Neural cell (in vitro differentiated cells): Measurements from ENCODE around the gene NOC2L. TPM values are rescaled to one million over a fixed set of nuclear protein-coding genes. Genes with fewer than 3 reads are reported as not detected.

Experiments
- H2AFZ ChIP-seq: fragments of 200-600, 300-800 bp; sonication (generic), shearing (Covaris generic); 2 replicates; pipeline ENCODE4 v1.6.0; 2014; ENCODE audit warnings: low read depth, mild to moderate bottlenecking, antibody characterized with exemption, low read length, moderate library complexity
- H3F3A ChIP-seq: fragments of 200-600 bp; shearing (Covaris generic); 2 replicates; pipeline ENCODE4 v1.6.1; 2016; ENCODE audit warnings: mild to moderate bottlenecking, moderate library complexity, mixed read lengths, antibody characterized with exemption, low read length; ENCODE audit not compliant: insufficient read depth, poor library complexity, severe bottlenecking
- H3K27ac ChIP-seq: fragments of 200-600, 300-800 bp; sonication (generic), shearing (Covaris generic); 2 replicates; pipeline ENCODE4 v1.5.1; 2014; ENCODE audit warnings: mild to moderate bottlenecking, low read length, moderate library complexity
- H3K27me3 ChIP-seq: fragments of 300-800, 200-600 bp; sonication (generic), shearing (Covaris generic); 2 replicates; pipeline ENCODE4 v1.6.0; 2014; ENCODE audit warnings: mild to moderate bottlenecking, low read depth, low read length, moderate library complexity; ENCODE audit not compliant: insufficient read depth
- H3K36me3 ChIP-seq: fragments of 300-800, 200-600 bp; sonication (generic), shearing (Covaris generic); 2 replicates; pipeline ENCODE4 v1.5.1; 2014; ENCODE audit warnings: mild to moderate bottlenecking, antibody characterized with exemption, low read length, moderate library complexity; ENCODE audit not compliant: insufficient read depth
- H3K4me2 ChIP-seq: fragments of 300-800, 200-600 bp; sonication (generic), shearing (Covaris generic); 2 replicates; pipeline ENCODE4 v1.6.0; 2014; ENCODE audit warnings: mild to moderate bottlenecking, low read length
- H3K4me3 ChIP-seq: fragments of 300-800, 200-600 bp; sonication (generic), shearing (Covaris generic); 2 replicates; pipeline ENCODE4 v1.5.1; 2014; ENCODE audit warnings: mild to moderate bottlenecking, low read length, moderate library complexity
- H3K79me2 ChIP-seq: fragments of 200-600 bp; shearing (Covaris generic); replicated peaks from 2 replicates; pipeline ENCODE4 v1.6.0; 2014; ENCODE audit warnings: mild to moderate bottlenecking, low read length, moderate library complexity; ENCODE audit not compliant: insufficient read depth
- H3K9ac ChIP-seq: fragments of 300-800, 200-600 bp; sonication (generic), shearing (Covaris generic); 2 replicates; pipeline ENCODE4 v1.6.1; 2016; ENCODE audit warnings: mild to moderate bottlenecking, low read length, mixed read lengths
- H3K9me2 ChIP-seq: fragments of 200-600 bp; shearing (Covaris generic); 2 replicates; pipeline ENCODE4 v1.6.1; 2016; ENCODE audit warnings: mild to moderate bottlenecking, low read length, mixed read lengths; ENCODE audit not compliant: insufficient read depth
- H3K9me3 ChIP-seq: fragments of 200-600, 300-800 bp; sonication (generic), shearing (Covaris generic); 2 replicates; pipeline ENCODE4 v1.6.1; 2016; ENCODE audit warnings: mild to moderate bottlenecking, mixed run types, low read length, moderate library complexity, mixed read lengths
- H4K20me1 ChIP-seq: fragments of 200-600 bp; shearing (Covaris generic); 2 replicates; pipeline ENCODE4 v1.6.1; 2016; ENCODE audit warnings: mild to moderate bottlenecking, mixed run types; ENCODE audit not compliant: insufficient read depth
- EP300 ChIP-seq: fragments of 450-650 bp; conservative IDR thresholded peaks from 2 replicates; pipeline ENCODE4 v1.6.1; 2014; ENCODE audit warnings: antibody characterized with exemption, mild to moderate bottlenecking, moderate library complexity; ENCODE audit not compliant: poor library complexity, severe bottlenecking
- EZH2 ChIP-seq: fragments of 200-600, 300-800 bp; shearing (Covaris generic), sonication (generic); IDR thresholded peaks from 2 replicates; pipeline ENCODE4 v1.6.1; 2014; ENCODE audit warnings: antibody characterized with exemption, low read length, borderline replicate concordance, mild to moderate bottlenecking; ENCODE audit not compliant: insufficient read depth, poor library complexity, severe bottlenecking
- MXI1 ChIP-seq: fragments of 450-650 bp; conservative IDR thresholded peaks from 2 replicates; pipeline ENCODE4 v1.6.1; 2014; ENCODE audit warnings: antibody characterized with exemption, mild to moderate bottlenecking; ENCODE audit not compliant: poor library complexity, severe bottlenecking
- POLR2AphosphoS5 ChIP-seq: IDR thresholded peaks from 2 replicates; pipeline ENCODE4 v1.6.1; 2012
- RAD21 ChIP-seq: fragments of 450-650 bp; conservative IDR thresholded peaks from 2 replicates; pipeline ENCODE4 v1.6.1; 2014; ENCODE audit warnings: antibody characterized with exemption, mild to moderate bottlenecking, moderate library complexity
- SMC3 ChIP-seq: fragments of 450-650 bp; conservative IDR thresholded peaks from 2 replicates; pipeline ENCODE4 v1.6.1; 2014; ENCODE audit warnings: antibody characterized with exemption, mild to moderate bottlenecking, moderate library complexity; ENCODE audit not compliant: poor library complexity
- TAF1 ChIP-seq: IDR thresholded peaks from 2 replicates; pipeline ENCODE4 v1.6.1; 2012; ENCODE audit warnings: low read depth
- polyA plus RNA-seq: library from polyadenylated mRNA; depleted of rRNA; stranded (reverse); fragments of >200 nt; gene quantifications from 2 replicates; pipeline ENCODE4 v1.2.3, GENCODE V29; 2014
- TF ChIP-seq, protein P1 (sequence below): fragments of 450-650 bp; IDR thresholded peaks from 2 replicates; pipeline ENCODE4 v1.5.1; 2014; ENCODE audit warnings: antibody characterized with exemption, mild to moderate bottlenecking, moderate library complexity; ENCODE audit not compliant: poor library complexity, severe bottlenecking
- TF ChIP-seq, protein P2 (sequence below): IDR thresholded peaks from 2 replicates; pipeline ENCODE4 v1.6.1; 2012; ENCODE audit warnings: borderline replicate concordance

Gene NOC2L
- polyA plus RNA-seq, 1 donor from 2014 or later: 77.2 TPM

DNA sequence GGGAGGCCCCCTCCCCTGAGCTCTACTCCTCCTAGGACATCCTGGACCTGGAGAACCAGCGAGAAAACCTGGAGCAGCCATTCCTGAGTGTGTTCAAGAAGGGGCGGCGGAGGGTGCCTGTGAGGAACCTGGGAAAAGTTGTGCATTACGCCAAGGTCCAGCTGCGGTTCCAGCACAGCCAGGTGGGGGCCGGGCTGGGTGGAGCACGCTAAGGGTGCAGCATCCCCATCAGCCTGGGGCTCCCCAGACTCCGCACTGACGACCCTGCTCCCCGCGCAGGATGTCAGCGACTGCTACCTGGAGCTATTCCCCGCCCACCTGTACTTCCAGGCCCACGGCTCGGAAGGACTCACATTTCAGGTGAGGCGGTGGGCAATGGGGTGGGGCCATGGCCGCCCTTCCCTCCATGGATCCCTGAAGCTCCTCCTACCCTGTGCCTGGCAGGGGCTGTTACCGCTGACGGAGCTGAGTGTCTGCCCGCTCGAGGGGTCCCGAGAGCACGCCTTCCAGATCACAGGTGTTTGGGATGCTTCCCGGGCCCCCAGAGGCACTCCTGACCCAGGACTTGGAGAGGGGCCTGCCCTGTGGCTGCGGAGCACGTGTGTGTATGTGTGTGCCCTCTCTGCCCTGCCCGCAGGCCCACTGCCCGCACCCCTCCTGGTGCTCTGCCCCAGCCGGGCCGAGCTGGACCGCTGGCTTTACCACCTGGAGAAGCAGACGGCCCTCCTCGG is 11.4 kb upstream of the NOC2L start:
- Histone ChIP-seq H4K20me1 (no peaks in the 10 kb centered on the region), H3K9ac (no peak overlapping the region), H3K79me2 (no peaks in the 10 kb centered on the region), H3K27ac (no peak overlapping the region), H3K9me3 (no peaks in the 10 kb centered on the region), H3K36me3 (no peaks in the 10 kb centered on the region), H3K27me3 (peaks cover 64% of the 10 kb centered on the region), H3K9me2 (no peaks in the 10 kb centered on the region), H3F3A (no peaks in the 10 kb centered on the region), H2AFZ (no peak overlapping the region), H3K4me2 (no peak overlapping the region), H3K4me3 (no peak overlapping the region)
- no peak for TF ChIP-seq EZH2
- no peak for TF ChIP-seq TAF1
- TF ChIP-seq MXI1: no peak
- TF ChIP-seq POLR2AphosphoS5: no peak
- TF ChIP-seq, protein P1, sequence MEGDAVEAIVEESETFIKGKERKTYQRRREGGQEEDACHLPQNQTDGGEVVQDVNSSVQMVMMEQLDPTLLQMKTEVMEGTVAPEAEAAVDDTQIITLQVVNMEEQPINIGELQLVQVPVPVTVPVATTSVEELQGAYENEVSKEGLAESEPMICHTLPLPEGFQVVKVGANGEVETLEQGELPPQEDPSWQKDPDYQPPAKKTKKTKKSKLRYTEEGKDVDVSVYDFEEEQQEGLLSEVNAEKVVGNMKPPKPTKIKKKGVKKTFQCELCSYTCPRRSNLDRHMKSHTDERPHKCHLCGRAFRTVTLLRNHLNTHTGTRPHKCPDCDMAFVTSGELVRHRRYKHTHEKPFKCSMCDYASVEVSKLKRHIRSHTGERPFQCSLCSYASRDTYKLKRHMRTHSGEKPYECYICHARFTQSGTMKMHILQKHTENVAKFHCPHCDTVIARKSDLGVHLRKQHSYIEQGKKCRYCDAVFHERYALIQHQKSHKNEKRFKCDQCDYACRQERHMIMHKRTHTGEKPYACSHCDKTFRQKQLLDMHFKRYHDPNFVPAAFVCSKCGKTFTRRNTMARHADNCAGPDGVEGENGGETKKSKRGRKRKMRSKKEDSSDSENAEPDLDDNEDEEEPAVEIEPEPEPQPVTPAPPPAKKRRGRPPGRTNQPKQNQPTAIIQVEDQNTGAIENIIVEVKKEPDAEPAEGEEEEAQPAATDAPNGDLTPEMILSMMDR: no peak
- no peak for TF ChIP-seq EP300
- TF ChIP-seq, protein P2, sequence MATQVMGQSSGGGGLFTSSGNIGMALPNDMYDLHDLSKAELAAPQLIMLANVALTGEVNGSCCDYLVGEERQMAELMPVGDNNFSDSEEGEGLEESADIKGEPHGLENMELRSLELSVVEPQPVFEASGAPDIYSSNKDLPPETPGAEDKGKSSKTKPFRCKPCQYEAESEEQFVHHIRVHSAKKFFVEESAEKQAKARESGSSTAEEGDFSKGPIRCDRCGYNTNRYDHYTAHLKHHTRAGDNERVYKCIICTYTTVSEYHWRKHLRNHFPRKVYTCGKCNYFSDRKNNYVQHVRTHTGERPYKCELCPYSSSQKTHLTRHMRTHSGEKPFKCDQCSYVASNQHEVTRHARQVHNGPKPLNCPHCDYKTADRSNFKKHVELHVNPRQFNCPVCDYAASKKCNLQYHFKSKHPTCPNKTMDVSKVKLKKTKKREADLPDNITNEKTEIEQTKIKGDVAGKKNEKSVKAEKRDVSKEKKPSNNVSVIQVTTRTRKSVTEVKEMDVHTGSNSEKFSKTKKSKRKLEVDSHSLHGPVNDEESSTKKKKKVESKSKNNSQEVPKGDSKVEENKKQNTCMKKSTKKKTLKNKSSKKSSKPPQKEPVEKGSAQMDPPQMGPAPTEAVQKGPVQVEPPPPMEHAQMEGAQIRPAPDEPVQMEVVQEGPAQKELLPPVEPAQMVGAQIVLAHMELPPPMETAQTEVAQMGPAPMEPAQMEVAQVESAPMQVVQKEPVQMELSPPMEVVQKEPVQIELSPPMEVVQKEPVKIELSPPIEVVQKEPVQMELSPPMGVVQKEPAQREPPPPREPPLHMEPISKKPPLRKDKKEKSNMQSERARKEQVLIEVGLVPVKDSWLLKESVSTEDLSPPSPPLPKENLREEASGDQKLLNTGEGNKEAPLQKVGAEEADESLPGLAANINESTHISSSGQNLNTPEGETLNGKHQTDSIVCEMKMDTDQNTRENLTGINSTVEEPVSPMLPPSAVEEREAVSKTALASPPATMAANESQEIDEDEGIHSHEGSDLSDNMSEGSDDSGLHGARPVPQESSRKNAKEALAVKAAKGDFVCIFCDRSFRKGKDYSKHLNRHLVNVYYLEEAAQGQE: no peak
- TF ChIP-seq SMC3: no peak
- TF ChIP-seq RAD21: no peak

GRCh38 chr1:969260-969855 is 10.3 kb upstream of the NOC2L start:
- Histone ChIP-seq H3K27ac (no peak overlapping the region), H4K20me1 (no peaks in the 10 kb centered on the region), H2AFZ (no peak overlapping the region), H3K9me2 (no peaks in the 10 kb centered on the region), H3F3A (no peaks in the 10 kb centered on the region), H3K27me3 (peaks cover 65% of the 10 kb centered on the region), H3K9me3 (no peaks in the 10 kb centered on the region), H3K4me3 (no peak overlapping the region), H3K4me2 (no peak overlapping the region), H3K79me2 (no peaks in the 10 kb centered on the region), H3K36me3 (no peaks in the 10 kb centered on the region), H3K9ac (no peak overlapping the region)
- TF ChIP-seq RAD21 (no peak), EZH2 (no peak), TAF1 (no peak), EP300 (no peak), SMC3 (no peak), MXI1 (no peak), POLR2AphosphoS5 (no peak)
- TF ChIP-seq, protein P2: no peak
- TF ChIP-seq, protein P1: no peak
